ENCODE data around the gene NR4A1. TPM values are rescaled to one million over a fixed set of nuclear protein-coding genes. Genes with fewer than 3 reads are reported as not detected.

Gene NR4A1
- total RNA-seq, 1 donor from 2014 or later, result 55.5 TPM

DNA sequence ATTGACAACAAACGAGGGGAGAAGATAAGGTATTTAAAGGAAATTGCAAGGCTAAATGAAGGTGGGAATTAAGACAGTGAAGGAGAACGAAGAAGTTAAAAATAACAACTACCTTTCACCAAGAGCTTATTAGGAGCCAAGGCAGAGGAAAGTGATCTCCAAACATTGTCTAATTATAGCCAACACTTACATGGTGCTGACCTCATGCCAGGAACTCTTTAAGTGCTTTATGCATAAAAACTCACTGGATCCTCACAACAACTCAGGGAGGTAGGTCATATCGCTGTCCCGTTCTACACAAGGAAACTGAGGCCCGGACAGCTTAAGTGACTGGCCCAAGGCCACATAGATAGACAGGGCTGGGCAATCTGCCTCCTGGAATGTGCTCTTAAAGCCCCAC is 25.0 kb upstream of the NR4A1 start:
- no peak for DNase-seq
- TF ChIP-seq, protein P1, sequence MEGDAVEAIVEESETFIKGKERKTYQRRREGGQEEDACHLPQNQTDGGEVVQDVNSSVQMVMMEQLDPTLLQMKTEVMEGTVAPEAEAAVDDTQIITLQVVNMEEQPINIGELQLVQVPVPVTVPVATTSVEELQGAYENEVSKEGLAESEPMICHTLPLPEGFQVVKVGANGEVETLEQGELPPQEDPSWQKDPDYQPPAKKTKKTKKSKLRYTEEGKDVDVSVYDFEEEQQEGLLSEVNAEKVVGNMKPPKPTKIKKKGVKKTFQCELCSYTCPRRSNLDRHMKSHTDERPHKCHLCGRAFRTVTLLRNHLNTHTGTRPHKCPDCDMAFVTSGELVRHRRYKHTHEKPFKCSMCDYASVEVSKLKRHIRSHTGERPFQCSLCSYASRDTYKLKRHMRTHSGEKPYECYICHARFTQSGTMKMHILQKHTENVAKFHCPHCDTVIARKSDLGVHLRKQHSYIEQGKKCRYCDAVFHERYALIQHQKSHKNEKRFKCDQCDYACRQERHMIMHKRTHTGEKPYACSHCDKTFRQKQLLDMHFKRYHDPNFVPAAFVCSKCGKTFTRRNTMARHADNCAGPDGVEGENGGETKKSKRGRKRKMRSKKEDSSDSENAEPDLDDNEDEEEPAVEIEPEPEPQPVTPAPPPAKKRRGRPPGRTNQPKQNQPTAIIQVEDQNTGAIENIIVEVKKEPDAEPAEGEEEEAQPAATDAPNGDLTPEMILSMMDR (IDR thresholded peaks at IDR 0.05; ENCODE audit: borderline replicate concordance), result no peak
- peaks cover 65% of the 10 kb centered on the region for H3K4me1 ChIP-seq
- peak overlapping the region; percentile 72 for H3K4me3 ChIP-seq
- no peaks in the 10 kb centered on the region for H3K9me3 ChIP-seq (replicated peaks)
- no peaks in the 10 kb centered on the region for H3K27me3 ChIP-seq (ENCODE audit: low read depth)
- H3K27ac ChIP-seq (replicated peaks), result peak overlapping the region; percentile 93
- intact Hi-C loops (cut with micrococcal nuclease), result loop anchor here (5.0 kb wide), 1 partner anchor 56 kb away; no protein-coding TSS in a partner anchor
- H3K36me3 ChIP-seq, result no peaks in the 10 kb centered on the region

DNA sequence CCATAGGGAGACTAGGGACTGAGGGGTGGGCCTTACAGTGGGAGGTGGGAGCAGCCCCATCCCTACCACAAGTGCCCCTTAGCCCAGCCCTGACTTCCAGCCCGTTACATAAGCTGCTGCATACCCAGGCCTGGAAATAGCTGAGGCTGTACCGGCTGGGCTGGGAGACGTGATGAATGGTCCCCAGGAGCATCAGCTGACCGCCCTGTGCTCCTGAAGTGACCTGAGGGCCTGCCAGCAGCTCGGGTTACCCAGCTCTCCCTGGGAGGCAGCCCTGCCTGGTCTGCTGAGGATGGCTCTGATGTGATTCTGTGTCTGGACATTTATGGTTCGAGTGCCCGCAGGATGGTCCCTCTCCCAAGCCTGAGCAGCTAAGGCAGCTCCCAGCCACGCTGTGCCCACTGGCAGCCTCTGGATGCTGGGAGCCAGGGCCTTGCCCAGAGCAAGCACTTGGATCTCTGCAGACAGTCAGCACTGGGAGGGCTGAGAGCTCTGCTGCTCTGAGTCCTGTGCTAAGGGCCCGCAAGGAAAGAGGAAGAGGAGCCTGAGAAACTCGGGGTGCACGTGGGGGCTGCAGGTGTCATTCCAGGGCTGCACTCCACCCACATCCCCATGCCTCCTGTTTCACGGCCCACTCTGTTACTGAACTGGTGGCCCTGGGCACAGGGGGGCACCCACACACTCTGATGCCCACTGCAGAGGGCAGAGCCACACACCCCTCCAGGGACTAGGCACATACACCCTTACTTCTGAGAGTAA is 24.0 kb upstream of the NR4A1 start:
- TF ChIP-seq, protein P1 (IDR thresholded peaks at IDR 0.05; ENCODE audit: borderline replicate concordance), result no peak
- Histone ChIP-seq H3K36me3 (no peaks in the 10 kb centered on the region), H3K4me3 (no peak overlapping the region), H3K27me3 (ENCODE audit: low read depth) (no peaks in the 10 kb centered on the region), H3K4me1 (peaks cover 71% of the 10 kb centered on the region), H3K27ac (replicated peaks) (peak overlapping the region; percentile 93), H3K9me3 (replicated peaks) (no peaks in the 10 kb centered on the region)
- peak; percentile 80 for DNase-seq
- intact Hi-C loops (cut with micrococcal nuclease), result loop anchor here (5.0 kb wide), 1 partner anchor 55 kb away; no protein-coding TSS in a partner anchor

DNA sequence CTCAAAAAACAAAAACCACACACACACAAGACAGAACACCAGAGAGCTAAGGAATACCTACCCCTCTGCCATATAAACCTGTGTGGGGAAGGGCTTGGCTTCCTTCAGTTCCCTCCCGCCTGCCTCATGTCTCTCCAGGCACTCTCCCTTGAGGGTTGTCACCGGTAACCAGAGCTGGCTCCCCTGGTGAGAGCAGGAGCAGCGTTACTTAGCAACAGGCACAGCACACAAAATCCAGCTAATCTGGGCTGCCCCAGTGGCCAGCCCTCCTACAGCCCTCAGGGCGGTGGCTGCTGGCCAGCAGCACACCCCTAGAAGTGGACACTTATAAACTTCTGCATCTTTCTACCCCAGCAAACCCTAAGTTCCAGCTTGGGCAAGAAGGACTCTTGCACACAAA is 21.6 kb upstream of the NR4A1 start:
- intact Hi-C loops (cut with micrococcal nuclease), result loop anchor here (5.0 kb wide), 1 partner anchor 53 kb away; no protein-coding TSS in a partner anchor
- Histone ChIP-seq H3K4me3 (no peak overlapping the region), H3K27ac (replicated peaks) (peak overlapping the region; percentile 47), H3K27me3 (ENCODE audit: low read depth) (no peaks in the 10 kb centered on the region), H3K36me3 (no peaks in the 10 kb centered on the region), H3K9me3 (replicated peaks) (no peaks in the 10 kb centered on the region), H3K4me1 (peaks cover 73% of the 10 kb centered on the region)
- TF ChIP-seq, protein P1 (IDR thresholded peaks at IDR 0.05; ENCODE audit: borderline replicate concordance), result no peak
- DNase-seq, result no peak

DNA sequence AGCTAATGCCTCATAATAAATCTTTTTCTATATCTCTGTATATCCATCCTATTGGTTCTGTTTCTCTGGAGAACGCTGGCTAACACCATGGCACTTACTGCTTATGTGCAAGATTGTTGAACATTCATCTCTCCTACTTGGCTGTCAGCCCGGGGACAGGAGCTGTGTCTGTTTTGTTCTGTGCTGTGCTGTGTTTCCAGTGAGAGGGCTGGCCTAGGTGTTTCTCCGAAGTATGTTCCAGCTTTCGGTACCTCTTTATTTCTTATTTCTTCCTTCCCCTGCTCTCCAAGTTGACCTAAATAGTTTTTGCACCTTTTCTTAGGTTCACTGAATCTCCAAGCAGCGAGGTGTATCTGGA is 18.8 kb upstream of the NR4A1 start:
- intact Hi-C loops (cut with micrococcal nuclease), result no loop called here
- TF ChIP-seq, protein P1 (IDR thresholded peaks at IDR 0.05; ENCODE audit: borderline replicate concordance), result no peak
- DNase-seq, result peak; percentile 63

DNA sequence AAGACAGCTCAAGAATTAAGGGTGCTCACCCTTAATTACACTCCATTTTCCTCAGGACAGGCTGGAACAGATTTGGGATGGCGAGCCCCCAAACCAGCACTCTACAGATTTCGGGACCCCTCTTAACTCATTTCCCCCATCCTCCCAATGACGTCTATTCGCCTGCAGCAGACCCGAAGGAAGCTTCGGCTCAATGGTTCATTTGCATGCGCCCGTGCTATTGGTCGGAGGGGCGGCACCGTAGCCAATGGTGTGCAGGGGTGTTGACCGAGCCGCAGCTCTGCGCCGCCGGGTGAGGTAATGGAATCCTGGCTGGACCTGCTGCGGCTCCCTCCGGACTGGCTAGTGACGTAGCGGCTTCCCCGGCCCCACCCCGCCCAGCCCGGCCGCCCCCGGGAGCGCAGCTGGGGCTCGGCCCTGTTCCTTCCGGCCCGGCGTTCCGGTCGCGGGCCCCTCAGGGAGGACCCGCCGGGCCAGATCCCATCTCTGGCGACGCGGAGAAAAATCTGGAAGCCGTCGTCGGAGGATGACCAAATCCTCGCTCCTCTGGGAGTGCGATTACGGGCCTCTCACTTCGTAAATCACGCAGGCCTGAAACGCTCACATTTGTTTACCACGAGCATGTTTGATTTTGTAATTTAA is 18.3 kb upstream of the NR4A1 start:
- H3K27ac ChIP-seq (replicated peaks), result peak overlapping the region; percentile 93
- H3K27me3 ChIP-seq (ENCODE audit: low read depth), result no peaks in the 10 kb centered on the region

More for the DNA sequence above, 18.8 kb upstream of the NR4A1 start:
- H3K36me3 ChIP-seq, result no peaks in the 10 kb centered on the region
- H3K4me3 ChIP-seq, result peak overlapping the region; percentile 54
- H3K27me3 ChIP-seq (ENCODE audit: low read depth), result no peaks in the 10 kb centered on the region
- peaks cover 71% of the 10 kb centered on the region for H3K4me1 ChIP-seq
- no peaks in the 10 kb centered on the region for H3K9me3 ChIP-seq (replicated peaks)
- H3K27ac ChIP-seq (replicated peaks), result peak overlapping the region; percentile 93

More for the DNA sequence above, 18.3 kb upstream of the NR4A1 start:
- TF ChIP-seq, protein P1 (IDR thresholded peaks at IDR 0.05; ENCODE audit: borderline replicate concordance), result no peak
- DNase-seq, result peak; percentile 98
- intact Hi-C loops (cut with micrococcal nuclease), result no loop called here
- Histone ChIP-seq H3K36me3 (no peaks in the 10 kb centered on the region), H3K9me3 (replicated peaks) (no peaks in the 10 kb centered on the region), H3K4me3 (peak overlapping the region; percentile 54), H3K4me1 (peaks cover 73% of the 10 kb centered on the region)

All from left ventricle myocardium inferior (tissue), 1 donor.